Measurements from ENCODE around the gene SDSL. TPM values are rescaled to one million over a fixed set of nuclear protein-coding genes. Genes with fewer than 3 reads are reported as not detected.

SDSL gene
- total and polyA plus RNA-seq, 2 experiments from 2014 or later = not detected

GRCh38 chr12:113428482-113428881 is 6.3 kb downstream of the SDSL start (continued):
- TF ChIP-seq REST (IDR thresholded peaks at IDR 0.05; ENCODE audit: unreplicated experiment) = no peak

DNA sequence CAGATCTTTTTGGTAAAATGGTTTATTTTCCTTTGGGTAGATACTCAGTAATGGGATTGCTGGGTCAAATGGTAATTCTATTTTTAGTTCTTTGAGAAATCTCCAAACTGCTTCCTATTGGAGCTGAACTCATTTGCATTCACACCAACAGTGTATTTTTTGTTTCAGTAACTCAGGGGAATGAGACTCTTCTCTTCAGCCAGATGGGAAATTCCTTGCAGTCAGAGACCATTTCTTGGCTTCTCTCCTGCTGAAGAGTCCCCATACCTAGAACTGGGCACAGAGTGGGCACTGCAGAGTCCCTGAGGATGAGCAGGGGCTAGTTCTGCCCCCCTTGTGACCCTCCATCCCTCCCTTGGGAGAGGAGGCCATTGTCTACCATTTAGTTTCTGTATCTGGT is 10.8 kb downstream of the SDSL start:
- Histone ChIP-seq H3K4me1 (ENCODE audit: insufficient read depth) (no peaks in the 10 kb centered on the region), H3K36me3 (ENCODE audit: insufficient read depth) (no peaks in the 10 kb centered on the region), H4K20me1 (replicated peaks; ENCODE audit: insufficient read depth) (no peaks in the 10 kb centered on the region), H3K4me2 (no peak overlapping the region), H3K27me3 (ENCODE audit: insufficient read depth) (no peaks in the 10 kb centered on the region), H2AFZ (no peak overlapping the region), H3K27ac (ENCODE audit: low read depth) (no peak overlapping the region), H3F3A (replicated peaks; ENCODE audit: low read depth) (no peaks in the 10 kb centered on the region), H3K4me3 (no peak overlapping the region), H3K9me2 (ENCODE audit: insufficient read depth) (no peaks in the 10 kb centered on the region), H3K79me2 (replicated peaks; ENCODE audit: insufficient read depth) (no peaks in the 10 kb centered on the region)
- H3K9me3 Mint-ChIP-seq = peaks cover 4% of the 10 kb centered on the region; the same call in 1 of the 3 replicates
- no peak overlapping the region for H3K27ac Mint-ChIP-seq
- no peaks in the 10 kb centered on the region for H3K4me1 Mint-ChIP-seq
- no peak overlapping the region for H3K4me3 Mint-ChIP-seq
- no peaks in the 10 kb centered on the region for H3K36me3 Mint-ChIP-seq (ENCODE audit: low read depth)
- DNase-seq (ENCODE audit: low spot score) = no peak
- H3K27me3 Mint-ChIP-seq (ENCODE audit: insufficient read depth, low read depth, poor library complexity) = peaks cover 8% of the 10 kb centered on the region
- no peak for ATAC-seq
- TF ChIP-seq POLR2AphosphoS5 (IDR thresholded peaks at IDR 0.05; ENCODE audit: low read depth) (no peak), CREB1 (CRISPR knock-in tag; IDR thresholded peaks at IDR 0.05; ENCODE audit: low read depth) (no peak), EZH2 (IDR thresholded peaks at IDR 0.05; ENCODE audit: low read depth, unreplicated experiment) (no peak), JUNB (IDR thresholded peaks at IDR 0.05; ENCODE audit: unreplicated experiment) (no peak), STAT1 (IDR thresholded peaks at IDR 0.05; ENCODE audit: unreplicated experiment) (no peak), REST (IDR thresholded peaks at IDR 0.05; ENCODE audit: unreplicated experiment) (no peak), ZNF114 (CRISPR knock-in tag; IDR thresholded peaks at IDR 0.05) (no peak), NANOG (IDR thresholded peaks at IDR 0.05; ENCODE audit: borderline replicate concordance) (no peak)
- TF ChIP-seq, protein P1, sequence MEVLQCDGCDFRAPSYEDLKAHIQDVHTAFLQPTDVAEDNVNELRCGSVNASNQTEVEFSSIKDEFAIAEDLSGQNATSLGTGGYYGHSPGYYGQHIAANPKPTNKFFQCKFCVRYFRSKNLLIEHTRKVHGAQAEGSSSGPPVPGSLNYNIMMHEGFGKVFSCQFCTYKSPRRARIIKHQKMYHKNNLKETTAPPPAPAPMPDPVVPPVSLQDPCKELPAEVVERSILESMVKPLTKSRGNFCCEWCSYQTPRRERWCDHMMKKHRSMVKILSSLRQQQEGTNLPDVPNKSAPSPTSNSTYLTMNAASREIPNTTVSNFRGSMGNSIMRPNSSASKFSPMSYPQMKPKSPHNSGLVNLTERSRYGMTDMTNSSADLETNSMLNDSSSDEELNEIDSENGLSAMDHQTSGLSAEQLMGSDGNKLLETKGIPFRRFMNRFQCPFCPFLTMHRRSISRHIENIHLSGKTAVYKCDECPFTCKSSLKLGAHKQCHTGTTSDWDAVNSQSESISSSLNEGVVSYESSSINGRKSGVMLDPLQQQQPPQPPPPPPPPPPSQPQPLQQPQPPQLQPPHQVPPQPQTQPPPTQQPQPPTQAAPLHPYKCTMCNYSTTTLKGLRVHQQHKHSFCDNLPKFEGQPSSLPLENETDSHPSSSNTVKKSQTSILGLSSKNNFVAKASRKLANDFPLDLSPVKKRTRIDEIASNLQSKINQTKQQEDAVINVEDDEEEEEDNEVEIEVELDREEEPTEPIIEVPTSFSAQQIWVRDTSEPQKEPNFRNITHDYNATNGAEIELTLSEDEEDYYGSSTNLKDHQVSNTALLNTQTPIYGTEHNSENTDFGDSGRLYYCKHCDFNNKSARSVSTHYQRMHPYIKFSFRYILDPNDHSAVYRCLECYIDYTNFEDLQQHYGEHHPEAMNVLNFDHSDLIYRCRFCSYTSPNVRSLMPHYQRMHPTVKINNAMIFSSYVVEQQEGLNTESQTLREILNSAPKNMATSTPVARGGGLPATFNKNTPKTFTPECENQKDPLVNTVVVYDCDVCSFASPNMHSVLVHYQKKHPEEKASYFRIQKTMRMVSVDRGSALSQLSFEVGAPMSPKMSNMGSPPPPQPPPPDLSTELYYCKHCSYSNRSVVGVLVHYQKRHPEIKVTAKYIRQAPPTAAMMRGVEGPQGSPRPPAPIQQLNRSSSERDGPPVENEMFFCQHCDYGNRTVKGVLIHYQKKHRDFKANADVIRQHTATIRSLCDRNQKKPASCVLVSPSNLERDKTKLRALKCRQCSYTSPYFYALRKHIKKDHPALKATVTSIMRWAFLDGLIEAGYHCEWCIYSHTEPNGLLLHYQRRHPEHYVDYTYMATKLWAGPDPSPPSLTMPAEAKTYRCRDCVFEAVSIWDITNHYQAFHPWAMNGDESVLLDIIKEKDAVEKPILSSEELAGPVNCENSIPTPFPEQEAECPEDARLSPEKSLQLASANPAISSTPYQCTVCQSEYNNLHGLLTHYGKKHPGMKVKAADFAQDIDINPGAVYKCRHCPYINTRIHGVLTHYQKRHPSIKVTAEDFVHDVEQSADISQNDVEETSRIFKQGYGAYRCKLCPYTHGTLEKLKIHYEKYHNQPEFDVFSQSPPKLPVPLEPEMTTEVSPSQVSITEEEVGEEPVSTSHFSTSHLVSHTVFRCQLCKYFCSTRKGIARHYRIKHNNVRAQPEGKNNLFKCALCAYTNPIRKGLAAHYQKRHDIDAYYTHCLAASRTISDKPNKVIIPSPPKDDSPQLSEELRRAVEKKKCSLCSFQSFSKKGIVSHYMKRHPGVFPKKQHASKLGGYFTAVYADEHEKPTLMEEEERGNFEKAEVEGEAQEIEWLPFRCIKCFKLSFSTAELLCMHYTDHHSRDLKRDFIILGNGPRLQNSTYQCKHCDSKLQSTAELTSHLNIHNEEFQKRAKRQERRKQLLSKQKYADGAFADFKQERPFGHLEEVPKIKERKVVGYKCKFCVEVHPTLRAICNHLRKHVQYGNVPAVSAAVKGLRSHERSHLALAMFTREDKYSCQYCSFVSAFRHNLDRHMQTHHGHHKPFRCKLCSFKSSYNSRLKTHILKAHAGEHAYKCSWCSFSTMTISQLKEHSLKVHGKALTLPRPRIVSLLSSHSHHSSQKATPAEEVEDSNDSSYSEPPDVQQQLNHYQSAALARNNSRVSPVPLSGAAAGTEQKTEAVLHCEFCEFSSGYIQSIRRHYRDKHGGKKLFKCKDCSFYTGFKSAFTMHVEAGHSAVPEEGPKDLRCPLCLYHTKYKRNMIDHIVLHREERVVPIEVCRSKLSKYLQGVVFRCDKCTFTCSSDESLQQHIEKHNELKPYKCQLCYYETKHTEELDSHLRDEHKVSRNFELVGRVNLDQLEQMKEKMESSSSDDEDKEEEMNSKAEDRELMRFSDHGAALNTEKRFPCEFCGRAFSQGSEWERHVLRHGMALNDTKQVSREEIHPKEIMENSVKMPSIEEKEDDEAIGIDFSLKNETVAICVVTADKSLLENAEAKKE (CRISPR knock-in tag; IDR thresholded peaks at IDR 0.05) = no peak
- TF ChIP-seq, protein P2, sequence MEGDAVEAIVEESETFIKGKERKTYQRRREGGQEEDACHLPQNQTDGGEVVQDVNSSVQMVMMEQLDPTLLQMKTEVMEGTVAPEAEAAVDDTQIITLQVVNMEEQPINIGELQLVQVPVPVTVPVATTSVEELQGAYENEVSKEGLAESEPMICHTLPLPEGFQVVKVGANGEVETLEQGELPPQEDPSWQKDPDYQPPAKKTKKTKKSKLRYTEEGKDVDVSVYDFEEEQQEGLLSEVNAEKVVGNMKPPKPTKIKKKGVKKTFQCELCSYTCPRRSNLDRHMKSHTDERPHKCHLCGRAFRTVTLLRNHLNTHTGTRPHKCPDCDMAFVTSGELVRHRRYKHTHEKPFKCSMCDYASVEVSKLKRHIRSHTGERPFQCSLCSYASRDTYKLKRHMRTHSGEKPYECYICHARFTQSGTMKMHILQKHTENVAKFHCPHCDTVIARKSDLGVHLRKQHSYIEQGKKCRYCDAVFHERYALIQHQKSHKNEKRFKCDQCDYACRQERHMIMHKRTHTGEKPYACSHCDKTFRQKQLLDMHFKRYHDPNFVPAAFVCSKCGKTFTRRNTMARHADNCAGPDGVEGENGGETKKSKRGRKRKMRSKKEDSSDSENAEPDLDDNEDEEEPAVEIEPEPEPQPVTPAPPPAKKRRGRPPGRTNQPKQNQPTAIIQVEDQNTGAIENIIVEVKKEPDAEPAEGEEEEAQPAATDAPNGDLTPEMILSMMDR (conservative IDR thresholded peaks at IDR 0.05; ENCODE audit: low read depth in 2 of 2) = no peak

Measured in GM23338 (cell line).